Body of pancreas (tissue), 4 donors: ENCODE results near the gene LLCFC1. TPM values are rescaled to one million over a fixed set of nuclear protein-coding genes. Genes with fewer than 3 reads are reported as not detected.
A peak's percentile ranks its signal among the peaks of the same experiment; 100 is the strongest.

Source experiments
- ATAC-seq: fragments of 150-250 bp; one replicate; pipeline ENCODE4 v1.9.1; 2016
- DNase-seq, 4 donors: peaks; one replicate each; pipeline ENCODE4 v3.0.0-alpha.2; 2019
- H3K27ac ChIP-seq, 4 donors: fragments of 200-600 bp; sonication (generic); 1 replicate in 3 of 4; 2 replicates in 1 of 4; pipeline versions ENCODE4 v1.5.1 to v1.6.1; 2016 to 2019; ENCODE audit warnings: mild to moderate bottlenecking in 1 of 4, mixed read lengths in 1 of 4, moderate library complexity in 1 of 4
- H3K27me3 ChIP-seq, 2 donors: fragments of 200-600 bp; sonication (generic); one replicate each; pipeline ENCODE4 v1.6.0; 2016; ENCODE audit warnings: mild to moderate bottlenecking in 1 of 2
- H3K36me3 ChIP-seq, 2 donors: fragments of 200-600 bp; sonication (generic); replicated peaks in 1 of 2; 2 replicates each; pipeline ENCODE4 v1.5.1; 2016; ENCODE audit warnings: low read depth in 2 of 2; ENCODE audit not compliant: insufficient read depth in 1 of 2
- H3K4me1 ChIP-seq: fragments of 200-600 bp; sonication (generic); one replicate; pipeline ENCODE4 v1.6.0; 2016
- H3K4me3 ChIP-seq, 2 donors: fragments of 200-600 bp; sonication (generic); 1 replicate in 1 of 2; 2 replicates in 1 of 2; pipeline ENCODE4 v1.5.1; 2016 to 2019
- H3K9me3 ChIP-seq, 3 donors: fragments of 200-600 bp; sonication (generic); 1 replicate in 2 of 3; 2 replicates in 1 of 3; pipeline ENCODE4 v1.5.1; 2016
- POLR2A ChIP-seq, 3 donors: fragments of 450-650 bp; IDR thresholded peaks; one replicate each; pipeline ENCODE4 v1.6.1; 2016; ENCODE audit warnings: antibody characterized with exemption in 3 of 3, mild to moderate bottlenecking in 2 of 3
- WGBS, 2 donors: methylation state at CpG; one replicate each; pipeline ENCODE4 v1.1.5; 2017; 5-methylcytosine and 5-hydroxymethylcytosine counted together
- intact Hi-C: fragments of 100-400 bp; cut with DNase I; formaldehyde crosslinking; loops from one replicate; pipeline ENCODE4 v1.15.1; 2023
- total RNA-seq, 2 donors: library from RNA; depleted of rRNA; stranded (reverse); fragments of >200 nt; gene quantifications; one replicate each; pipeline ENCODE4 v1.1.0, GENCODE V29; 2016
- TF ChIP-seq, protein P1 (sequence below), 7 experiments: fragments of 450-650 bp in 4 of 7; fragments of 200-600 bp in 3 of 7; sonication (generic) in 3 of 7; IDR thresholded peaks; one replicate each; pipeline ENCODE4 v1.5.1; 2016 to 2019; ENCODE audit warnings: antibody characterized with exemption in 7 of 7

LLCFC1 gene
- total RNA-seq: not detected

DNA sequence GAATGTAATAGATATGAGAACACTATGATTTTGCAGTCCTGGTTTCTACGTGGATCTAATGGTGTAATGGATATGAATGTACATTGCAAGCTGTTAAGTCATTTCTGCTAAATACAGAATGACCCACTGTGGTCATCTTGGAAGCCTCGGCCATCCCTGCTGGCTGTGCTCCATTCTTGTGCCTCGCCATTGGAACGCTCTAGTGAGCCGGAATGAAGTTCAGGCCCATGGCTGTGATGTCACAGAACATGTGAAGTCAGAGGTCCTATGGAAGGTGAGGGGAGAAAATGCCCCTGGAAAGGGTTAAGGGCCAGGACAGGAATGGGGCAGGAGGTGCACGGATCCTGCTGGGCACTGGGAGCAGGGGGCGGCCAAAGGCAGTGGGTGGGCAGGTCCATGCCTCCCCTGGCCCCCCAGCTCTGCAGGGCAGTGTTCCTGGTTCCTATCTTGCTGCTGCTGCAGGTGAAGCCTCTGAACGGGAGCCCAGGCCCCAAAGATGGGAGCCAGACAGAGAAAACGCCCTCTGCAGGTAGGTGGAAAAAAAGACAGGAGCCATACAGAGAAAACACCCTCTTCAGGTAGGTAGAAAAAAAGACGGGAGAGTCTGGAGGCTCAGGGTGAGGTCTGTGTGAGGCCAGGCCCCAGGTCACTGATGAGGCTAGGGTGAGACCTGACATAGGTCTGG lies at the start of gene LLCFC1:
LLCFC1 (plus strand) TSS at position 259 of the 685 bp plus-strand sequence; CDS start at position 397, 138 bp downstream.
- peak in 3 of 4 donors; percentile 27 to 34 (median 32) for DNase-seq
- 65 to 72% methylated on average over 10 of the region's 10 CpGs for WGBS, 2 donors
- intact Hi-C loops: no loop called here
- TF ChIP-seq POLR2A (IDR thresholded peaks at IDR 0.05): no peak
- TF ChIP-seq, protein P1, sequence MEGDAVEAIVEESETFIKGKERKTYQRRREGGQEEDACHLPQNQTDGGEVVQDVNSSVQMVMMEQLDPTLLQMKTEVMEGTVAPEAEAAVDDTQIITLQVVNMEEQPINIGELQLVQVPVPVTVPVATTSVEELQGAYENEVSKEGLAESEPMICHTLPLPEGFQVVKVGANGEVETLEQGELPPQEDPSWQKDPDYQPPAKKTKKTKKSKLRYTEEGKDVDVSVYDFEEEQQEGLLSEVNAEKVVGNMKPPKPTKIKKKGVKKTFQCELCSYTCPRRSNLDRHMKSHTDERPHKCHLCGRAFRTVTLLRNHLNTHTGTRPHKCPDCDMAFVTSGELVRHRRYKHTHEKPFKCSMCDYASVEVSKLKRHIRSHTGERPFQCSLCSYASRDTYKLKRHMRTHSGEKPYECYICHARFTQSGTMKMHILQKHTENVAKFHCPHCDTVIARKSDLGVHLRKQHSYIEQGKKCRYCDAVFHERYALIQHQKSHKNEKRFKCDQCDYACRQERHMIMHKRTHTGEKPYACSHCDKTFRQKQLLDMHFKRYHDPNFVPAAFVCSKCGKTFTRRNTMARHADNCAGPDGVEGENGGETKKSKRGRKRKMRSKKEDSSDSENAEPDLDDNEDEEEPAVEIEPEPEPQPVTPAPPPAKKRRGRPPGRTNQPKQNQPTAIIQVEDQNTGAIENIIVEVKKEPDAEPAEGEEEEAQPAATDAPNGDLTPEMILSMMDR (IDR thresholded peaks at IDR 0.05): peak in 4 of 7 experiments; percentile 33 to 43 (median 36)
- H3K4me3 ChIP-seq: no peak within 1 kb of the TSS
- no peaks in the 10 kb centered on the region for H3K9me3 ChIP-seq
- peak; percentile 45 for ATAC-seq
- H3K36me3 ChIP-seq: no peaks in the 10 kb centered on the region
- peak within 1 kb of the TSS in 2 of 4 donors; percentile 67 to 72 for H3K27ac ChIP-seq
- peaks cover 24% of the 10 kb centered on the region for H3K4me1 ChIP-seq
- H3K27me3 ChIP-seq: no peaks in the 10 kb centered on the region

DNA sequence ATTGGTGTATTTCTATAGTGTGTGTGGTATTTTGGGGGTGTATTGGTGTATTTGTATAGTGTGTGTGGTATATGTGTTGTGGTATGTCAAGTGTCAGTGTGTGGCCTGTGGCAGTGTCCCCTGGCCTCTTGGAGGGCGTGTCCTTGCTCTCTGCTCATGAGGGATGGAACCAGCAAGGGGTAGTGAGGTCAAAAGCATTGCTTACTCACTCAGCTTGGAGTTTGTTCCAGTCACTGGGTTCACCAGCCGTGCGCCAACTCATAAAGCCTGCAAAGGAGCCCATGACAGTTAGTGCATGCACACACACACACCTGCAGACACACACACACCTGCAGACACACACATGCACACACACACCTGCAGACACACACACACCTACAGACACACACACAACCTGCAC lies 49.5 kb upstream of the LLCFC1 start:
- no peak overlapping the region for H3K27ac ChIP-seq
- H3K27me3 ChIP-seq: no peaks in the 10 kb centered on the region
- intact Hi-C loops: no loop called here
- 60 to 64% methylated on average over 3 of the region's 3 CpGs for WGBS, 2 donors
- DNase-seq: no peak
- no peaks in the 10 kb centered on the region for H3K9me3 ChIP-seq
- no peaks in the 10 kb centered on the region for H3K36me3 ChIP-seq
- no peak for ATAC-seq
- no peaks in the 10 kb centered on the region for H3K4me1 ChIP-seq
- no peak overlapping the region for H3K4me3 ChIP-seq
- TF ChIP-seq, protein P1 (IDR thresholded peaks at IDR 0.05): no peak
- TF ChIP-seq POLR2A (IDR thresholded peaks at IDR 0.05): no peak

DNA sequence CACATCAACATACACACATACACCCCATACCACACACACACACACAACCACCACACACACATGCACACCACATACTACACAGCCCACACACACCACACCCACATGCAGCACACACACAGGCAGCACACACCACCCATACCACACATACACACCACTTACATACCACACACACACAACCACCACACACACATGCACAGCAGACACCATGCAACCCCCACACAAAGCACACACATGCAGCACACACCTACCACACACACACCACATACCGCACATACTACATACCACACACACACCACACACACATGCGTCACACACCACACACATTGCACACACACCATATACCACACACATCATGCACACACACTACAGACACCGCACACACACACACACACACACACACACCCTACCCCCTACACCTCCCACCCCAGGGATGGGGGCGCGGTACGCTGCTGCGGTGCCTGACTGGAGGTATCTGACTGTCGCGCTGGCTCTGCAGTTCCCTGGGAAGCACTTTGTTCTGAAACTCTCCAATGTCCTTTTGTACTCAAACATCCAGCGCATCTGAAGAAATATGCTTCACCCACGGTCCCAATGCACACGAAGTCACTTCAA lies 48.3 kb upstream of the LLCFC1 start:
- ATAC-seq (no peak), DNase-seq (no peak)
- Histone ChIP-seq H3K9me3 (no peaks in the 10 kb centered on the region), H3K27me3 (no peaks in the 10 kb centered on the region), H3K4me3 (no peak overlapping the region), H3K4me1 (no peaks in the 10 kb centered on the region), H3K27ac (no peak overlapping the region), H3K36me3 (no peaks in the 10 kb centered on the region)
- intact Hi-C loops: no loop called here
- TF ChIP-seq, protein P1 (IDR thresholded peaks at IDR 0.05): no peak
- no peak for TF ChIP-seq POLR2A (IDR thresholded peaks at IDR 0.05)
- WGBS, 2 donors: 76% methylated on average over 12 of the region's 12 CpGs

DNA sequence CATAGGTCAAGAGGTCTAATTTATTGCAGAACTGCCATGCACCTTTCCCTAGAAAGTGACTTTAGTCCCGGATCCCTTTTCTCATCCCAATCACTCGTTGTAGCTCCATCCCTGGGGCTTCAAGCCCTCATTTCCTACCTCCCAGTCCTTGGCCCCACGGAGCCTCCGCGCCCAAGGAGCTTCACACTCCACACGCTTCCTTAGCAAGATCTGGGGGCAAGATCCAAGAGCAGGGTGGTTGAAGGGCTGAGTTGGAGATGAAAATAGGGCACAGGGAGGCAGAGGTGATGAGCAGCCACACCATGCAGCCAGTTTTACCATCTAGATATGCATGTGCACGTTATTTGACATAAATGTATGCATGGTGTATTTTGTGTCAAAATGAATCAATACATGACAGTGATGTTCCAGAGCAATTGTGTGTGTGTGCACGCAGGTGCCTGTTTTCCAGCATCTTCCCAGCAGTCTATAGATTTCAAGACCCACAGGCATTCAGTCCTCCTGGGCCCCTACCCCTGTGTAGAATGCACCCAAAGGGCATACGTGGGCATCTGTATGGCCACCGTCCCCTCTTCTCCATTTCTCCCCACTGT lies 47.7 kb upstream of the LLCFC1 start:
- H3K36me3 ChIP-seq: no peaks in the 10 kb centered on the region
- no peak for DNase-seq
- H3K9me3 ChIP-seq: no peaks in the 10 kb centered on the region
- intact Hi-C loops: no loop called here
- H3K27ac ChIP-seq: no peak overlapping the region
- WGBS, 2 donors: 65 to 73% methylated on average over 10 of the region's 10 CpGs
- no peaks in the 10 kb centered on the region for H3K27me3 ChIP-seq
- ATAC-seq: no peak
- H3K4me3 ChIP-seq: no peak overlapping the region
- TF ChIP-seq POLR2A (IDR thresholded peaks at IDR 0.05): no peak
- TF ChIP-seq, protein P1 (IDR thresholded peaks at IDR 0.05): no peak
- no peaks in the 10 kb centered on the region for H3K4me1 ChIP-seq
